HepG2 (cell line): ENCODE data around the gene RAP1GAP2. TPM values are rescaled to one million over a fixed set of nuclear protein-coding genes. Genes with fewer than 3 reads are reported as not detected.
A peak's percentile ranks its signal among the peaks of the same experiment; 100 is the strongest.

Experiments
- ATAC-seq: fragments of 200-7000 bp; cut with Tn5 transposase; 3 replicates; pipeline ENCODE4 v1.9.1; 2020; ENCODE audit warnings: mild to moderate bottlenecking, moderate library complexity
- BruUV-seq: library from RNA; stranded (reverse); fragments of 400-500 nt; replicated peaks from 2 replicates; lab custom pipeline; 2021; lab: Mats Ljungman, UMichigan
- CTCF ChIA-PET: fragments of 300-600 bp; formaldehyde crosslinking; extraction: SDS; loops from one replicate; lab custom pipeline; 2021; ENCODE audit warnings: low total read pairs, inconsistent platforms, low intra/inter-chr PET ratio; lab: Yijun Ruan, JAX
- POLR2A ChIA-PET: fragments of 350-600 bp; sonication (Branson Sonifier 250); formaldehyde crosslinking; loops from one replicate; lab custom pipeline; 2020; ENCODE audit warnings: antibody characterized with exemption, inconsistent platforms; lab: Yijun Ruan, JAX
- DNase-seq: peaks from one replicate; pipeline ENCODE4 v3.0.0-alpha.2; 2015; ENCODE audit warnings: low spot score
- FAIRE-seq: peaks from 3 replicates; lab custom pipeline; 2011; peaks lifted over from hg19 to GRCh38; lab: Jason Lieb, UNC
- H2AFZ ChIP-seq: one replicate; pipeline ENCODE4 v1.6.1; 2011; ENCODE audit warnings: low read length, inconsistent platforms
- H3K27ac ChIP-seq: fragments of 300-600 bp; 3 replicates; pipeline ENCODE4 v1.8.0; 2011; ENCODE audit warnings: mixed run types, mild to moderate bottlenecking, mixed read lengths, low read length, inconsistent platforms; ENCODE audit not compliant: insufficient read depth; ENCODE audit errors: extremely low read length
- H3K27me3 ChIP-seq, 2 experiments: fragments of 200-600 bp in 1 of 2; 2 replicates in 1 of 2; 3 replicates in 1 of 2; pipeline versions ENCODE4 v1.6.0 to v1.8.0; 2011; ENCODE audit warnings: low read length in 2 of 2, mild to moderate bottlenecking in 2 of 2, moderate library complexity in 2 of 2, inconsistent platforms in 1 of 2; ENCODE audit not compliant: insufficient read depth in 2 of 2, control insufficient read depth in 1 of 2
- H3K36me3 ChIP-seq, 2 experiments: fragments of 200-600 bp in 1 of 2; replicated peaks in 1 of 2; 2 replicates in 1 of 2; 3 replicates in 1 of 2; pipeline versions ENCODE4 v1.5.1 to v1.8.0; 2011; ENCODE audit warnings: low read length in 2 of 2, inconsistent platforms in 1 of 2; ENCODE audit not compliant: insufficient read depth in 2 of 2, control insufficient read depth in 1 of 2
- H3K4me1 ChIP-seq: 2 replicates; pipeline ENCODE4 v1.5.1; 2012; ENCODE audit warnings: low read length, inconsistent platforms; ENCODE audit not compliant: insufficient read depth
- H3K4me2 ChIP-seq: 2 replicates; pipeline ENCODE4 v1.6.0; 2011; ENCODE audit warnings: low read depth, low read length, inconsistent platforms
- H3K4me3 ChIP-seq, 3 experiments: fragments of 200-600 bp in 1 of 3; sonication (generic), shearing (Covaris generic) in 1 of 3; replicated peaks in 1 of 3; 2 replicates each; pipeline ENCODE4 v1.5.1; 2011 to 2016; ENCODE audit warnings: low read length in 3 of 3, inconsistent platforms in 2 of 3, low read depth in 2 of 3, mild to moderate bottlenecking in 2 of 3, control low read depth in 1 of 3, mixed read lengths in 1 of 3; ENCODE audit not compliant: insufficient read depth in 1 of 3
- H3K79me2 ChIP-seq: one replicate; pipeline ENCODE4 v1.6.1; 2011; ENCODE audit warnings: low read length, inconsistent platforms; ENCODE audit not compliant: insufficient read depth
- H3K9ac ChIP-seq: 2 replicates; pipeline ENCODE4 v1.6.0; 2011; ENCODE audit warnings: mild to moderate bottlenecking, low read depth, low read length, inconsistent platforms; ENCODE audit not compliant: insufficient read depth
- H3K9me3 ChIP-seq: 2 replicates; pipeline ENCODE4 v1.5.1; 2012; ENCODE audit warnings: mild to moderate bottlenecking, low read length
- H4K20me1 ChIP-seq: 2 replicates; pipeline ENCODE4 v1.6.0; 2011; ENCODE audit warnings: inconsistent platforms, mild to moderate bottlenecking, low read length, moderate library complexity; ENCODE audit not compliant: insufficient read depth
- KDM1A ChIP-seq: IDR thresholded peaks from 2 replicates; pipeline ENCODE4 v1.6.1; 2016; ENCODE audit warnings: missing compliant biosample characterization
- TBL1XR1 ChIP-seq: fragments of 150-350 bp; IDR thresholded peaks from 2 replicates; pipeline ENCODE4 v1.6.1; 2014; ENCODE audit warnings: borderline replicate concordance, low read length; ENCODE audit not compliant: partially characterized antibody
- ZBTB1 ChIP-seq: sonication (generic); formaldehyde crosslinking; IDR thresholded peaks from 2 replicates; pipeline ENCODE4 v1.4.0; 2020; ENCODE audit warnings: missing genetic modification reagents, borderline replicate concordance
- ZMYM3 ChIP-seq: sonication (generic); formaldehyde crosslinking; IDR thresholded peaks from 2 replicates; pipeline ENCODE4 v1.5.1; 2020; ENCODE audit warnings: mild to moderate bottlenecking, missing genetic modification reagents
- ZNF333 ChIP-seq: sonication (generic); formaldehyde crosslinking; IDR thresholded peaks from 2 replicates; pipeline ENCODE4 v1.4.0; 2020; ENCODE audit warnings: mild to moderate bottlenecking, missing genetic modification reagents, borderline replicate concordance
- ZNF629 ChIP-seq: sonication (generic); formaldehyde crosslinking; conservative IDR thresholded peaks from 2 replicates; pipeline ENCODE4 v1.5.0; 2020; ENCODE audit warnings: missing genetic modification reagents
- WGBS: methylation state at CpG from one replicate; pipeline ENCODE4 v1.1.6; 2017; ENCODE audit warnings: low lambda C conversion rate; 5-methylcytosine and 5-hydroxymethylcytosine counted together
- in situ Hi-C: cut with HindIII; loops from 2 replicates; pipeline ENCODE4 v1.10.0; 2017; ENCODE audit warnings: low pct_unique_long_range_greater_than_20kb; ENCODE audit not compliant: extremely low pct_ligation_motif_present
- intact Hi-C: fragments of 100-400 bp; cut with micrococcal nuclease; formaldehyde crosslinking; loops from one replicate; pipeline ENCODE4 v1.10.0; 2022; ENCODE audit not compliant: unreplicated experiment
- polyA plus RNA-seq, 8 experiments: library from polyadenylated mRNA; depleted of rRNA in 3 of 8; stranded (reverse) in 7 of 8; unstranded in 1 of 8; fragments of >200 nt; fragmentation: Illumina TruSeq in 4 of 8; extraction: Trizol in 4 of 8; gene quantifications; 2 replicates each; pipeline versions ENCODE4 v1.2.1 to v1.2.3, GENCODE V29; 2011 to 2016; ENCODE audit warnings: low read depth in 4 of 8, missing spikeins in 1 of 8, mixed read lengths in 1 of 8; ENCODE audit not compliant: insufficient read depth in 1 of 8
- total RNA-seq, 5 experiments: library from RNA; depleted of rRNA; stranded (reverse); fragments of >200 nt; fragmentation: Illumina TruSeq; extraction: Trizol; gene quantifications; 2 replicates each; pipeline ENCODE4 v1.2.3, GENCODE V29; 2016; ENCODE audit warnings: low read depth in 1 of 5
- TF ChIP-seq, protein P1 (sequence below): sonication (generic); formaldehyde crosslinking; IDR thresholded peaks from 2 replicates; pipeline ENCODE4 v1.5.1; 2020; ENCODE audit warnings: mild to moderate bottlenecking, missing genetic modification reagents
- TF ChIP-seq, protein P2 (sequence below): sonication (generic); formaldehyde crosslinking; IDR thresholded peaks from 2 replicates; pipeline ENCODE4 v1.5.1; 2020; ENCODE audit warnings: missing genetic modification reagents, mild to moderate bottlenecking, borderline replicate concordance
- TF ChIP-seq, protein P3 (sequence below): sonication (generic); formaldehyde crosslinking; IDR thresholded peaks from 2 replicates; pipeline ENCODE4 v1.5.0; 2020; ENCODE audit warnings: missing genetic modification reagents

Gene RAP1GAP2
- total and polyA plus RNA-seq, 2 of the 13 experiments (the other 11 are each of a cell fraction or from before 2014, with no cell fraction given) = 10.9 to 12.0 TPM

DNA sequence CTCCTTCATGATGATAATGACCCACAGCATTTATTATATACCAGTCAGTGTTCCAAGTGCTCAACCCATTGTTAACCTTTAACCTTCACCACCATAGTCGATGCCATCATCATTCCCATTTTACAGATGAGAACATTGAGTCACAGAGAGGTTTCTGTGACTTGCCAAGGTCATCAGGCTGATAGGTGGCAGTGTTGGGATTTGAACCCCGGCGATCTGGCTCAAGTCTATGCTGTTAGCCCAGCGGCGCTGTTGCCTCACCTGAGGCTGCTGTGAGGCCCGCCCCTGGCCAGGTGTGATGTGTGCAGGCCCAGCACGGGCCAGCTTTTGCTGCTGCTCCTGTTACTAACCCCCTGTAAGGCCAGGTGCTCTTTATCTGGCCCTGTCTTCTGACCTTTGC, 166.0 kb downstream of the RAP1GAP2 start (continued):
- TF ChIP-seq, protein P1, sequence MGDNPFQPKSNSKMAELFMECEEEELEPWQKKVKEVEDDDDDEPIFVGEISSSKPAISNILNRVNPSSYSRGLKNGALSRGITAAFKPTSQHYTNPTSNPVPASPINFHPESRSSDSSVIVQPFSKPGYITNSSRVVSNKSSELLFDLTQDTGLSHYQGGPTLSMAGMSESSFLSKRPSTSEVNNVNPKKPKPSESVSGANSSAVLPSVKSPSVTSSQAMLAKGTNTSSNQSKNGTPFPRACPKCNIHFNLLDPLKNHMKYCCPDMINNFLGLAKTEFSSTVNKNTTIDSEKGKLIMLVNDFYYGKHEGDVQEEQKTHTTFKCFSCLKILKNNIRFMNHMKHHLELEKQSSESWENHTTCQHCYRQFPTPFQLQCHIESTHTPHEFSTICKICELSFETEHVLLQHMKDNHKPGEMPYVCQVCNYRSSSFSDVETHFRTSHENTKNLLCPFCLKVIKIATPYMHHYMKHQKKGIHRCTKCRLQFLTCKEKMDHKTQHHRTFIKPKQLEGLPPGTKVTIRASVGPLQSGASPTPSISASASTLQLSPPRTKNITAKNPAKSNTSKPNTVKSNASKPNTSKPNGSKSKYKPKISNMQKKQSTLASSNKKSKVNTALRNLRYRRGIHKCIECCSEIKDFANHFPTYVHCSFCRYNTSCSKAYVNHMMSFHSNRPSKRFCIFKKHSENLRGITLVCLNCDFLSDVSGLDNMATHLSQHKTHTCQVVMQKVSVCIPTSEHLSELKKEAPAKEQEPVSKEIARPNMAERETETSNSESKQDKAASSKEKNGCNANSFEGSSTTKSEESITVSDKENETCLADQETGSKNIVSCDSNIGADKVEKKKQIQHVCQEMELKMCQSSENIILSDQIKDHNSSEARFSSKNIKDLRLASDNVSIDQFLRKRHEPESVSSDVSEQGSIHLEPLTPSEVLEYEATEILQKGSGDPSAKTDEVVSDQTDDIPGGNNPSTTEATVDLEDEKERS (CRISPR knock-in tag) = no peak
- no peak for TF ChIP-seq ZNF333 (CRISPR knock-in tag)
- peak; percentile 92 for TF ChIP-seq ZNF629
- TF ChIP-seq KDM1A (CRISPR knock-in tag) = 0 out of 2 replicates have a peak, but pooled peaks have one; percentile 46
- TF ChIP-seq, protein P2, sequence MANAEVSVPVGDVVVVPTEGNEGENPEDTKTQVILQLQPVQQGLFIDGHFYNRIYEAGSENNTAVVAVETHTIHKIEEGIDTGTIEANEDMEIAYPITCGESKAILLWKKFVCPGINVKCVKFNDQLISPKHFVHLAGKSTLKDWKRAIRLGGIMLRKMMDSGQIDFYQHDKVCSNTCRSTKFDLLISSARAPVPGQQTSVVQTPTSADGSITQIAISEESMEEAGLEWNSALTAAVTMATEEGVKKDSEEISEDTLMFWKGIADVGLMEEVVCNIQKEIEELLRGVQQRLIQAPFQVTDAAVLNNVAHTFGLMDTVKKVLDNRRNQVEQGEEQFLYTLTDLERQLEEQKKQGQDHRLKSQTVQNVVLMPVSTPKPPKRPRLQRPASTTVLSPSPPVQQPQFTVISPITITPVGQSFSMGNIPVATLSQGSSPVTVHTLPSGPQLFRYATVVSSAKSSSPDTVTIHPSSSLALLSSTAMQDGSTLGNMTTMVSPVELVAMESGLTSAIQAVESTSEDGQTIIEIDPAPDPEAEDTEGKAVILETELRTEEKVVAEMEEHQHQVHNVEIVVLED (CRISPR knock-in tag) = no peak
- TF ChIP-seq, protein P3, sequence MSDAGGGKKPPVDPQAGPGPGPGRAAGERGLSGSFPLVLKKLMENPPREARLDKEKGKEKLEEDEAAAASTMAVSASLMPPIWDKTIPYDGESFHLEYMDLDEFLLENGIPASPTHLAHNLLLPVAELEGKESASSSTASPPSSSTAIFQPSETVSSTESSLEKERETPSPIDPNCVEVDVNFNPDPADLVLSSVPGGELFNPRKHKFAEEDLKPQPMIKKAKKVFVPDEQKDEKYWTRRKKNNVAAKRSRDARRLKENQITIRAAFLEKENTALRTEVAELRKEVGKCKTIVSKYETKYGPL = no peak
- 0 out of 2 replicates have a peak, but pooled peaks have one; percentile 40 for TF ChIP-seq ZMYM3 (CRISPR knock-in tag)

GRCh38 chr17:2962729-2963128, 166.5 kb downstream of the RAP1GAP2 start:
- DNase-seq (no peak), ATAC-seq (no peak), FAIRE-seq (no peak)
- intact Hi-C loops (no loop called here), in situ Hi-C loops (no loop called here)
- ChIA-PET CTCF (no interaction called here), POLR2A (no interaction called here)
- peaks cover 27% of the 10 kb centered on the region for H3K4me1 ChIP-seq
- no peak overlapping the region for H3K9ac ChIP-seq
- no peaks in the 10 kb centered on the region for H3K27me3 ChIP-seq
- no peaks in the 10 kb centered on the region for H3K36me3 ChIP-seq
- H3K4me3 ChIP-seq = no peak overlapping the region
- BruUV-seq = no TSS peak
- TF ChIP-seq ZBTB1 (CRISPR knock-in tag) = no peak
- no peak for TF ChIP-seq TBL1XR1
- no peaks in the 10 kb centered on the region for H4K20me1 ChIP-seq
- H3K79me2 ChIP-seq = no peaks in the 10 kb centered on the region
- no peak overlapping the region for H3K27ac ChIP-seq
- no peak overlapping the region for H3K4me2 ChIP-seq
- no peak overlapping the region for H2AFZ ChIP-seq
- H3K9me3 ChIP-seq = no peaks in the 10 kb centered on the region
- WGBS = 79% methylated on average over 14 of the region's 14 CpGs
